ENCODE results near the gene KIF13A.
"Not testable (repeated sequence)": the region's sequence is repeated elsewhere in the genome, so short reads cannot be mapped to it uniquely, and the experiment has no call there.

The KIF13A gene

GRCh38 chr6:17785094-17785787, 202.2 kb downstream of the KIF13A start:
- DNase-seq (ENCODE audit: low spot score), result no peak

GRCh38 chr6:17780061-17780460, 207.4 kb downstream of the KIF13A start:
- DNase-seq (ENCODE audit: low spot score), result no peak

- no peak for DNase-seq (ENCODE audit: low spot score)
Measured at GRCh38 chr6:17771609-17772008, 215.8 kb downstream of the KIF13A start.

- no peak for DNase-seq (ENCODE audit: low spot score)
Measured at GRCh38 chr6:17768881-17769280, 218.6 kb downstream of the KIF13A start.

GRCh38 chr6:17768388-17768787, 219.0 kb downstream of the KIF13A start:
- DNase-seq (ENCODE audit: low spot score), result no peak

- DNase-seq (ENCODE audit: low spot score), result no peak
Measured at GRCh38 chr6:17762651-17763050, 224.8 kb downstream of the KIF13A start.

GRCh38 chr6:17758119-17758518, 229.3 kb downstream of the KIF13A start:
- no peak for DNase-seq (ENCODE audit: low spot score)

- DNase-seq (ENCODE audit: low spot score), result no peak
Measured at GRCh38 chr6:17754254-17754653, 233.2 kb downstream of the KIF13A start.

GRCh38 chr6:17745324-17745723, 242.1 kb downstream of the KIF13A start:
- not testable (repeated sequence) for DNase-seq (ENCODE audit: low spot score)

GRCh38 chr6:17744757-17745308, 242.6 kb downstream of the KIF13A start:
- not testable (repeated sequence) for DNase-seq (ENCODE audit: low spot score)

- DNase-seq (ENCODE audit: low spot score), result no peak
Measured at GRCh38 chr6:17744019-17744756, 243.2 kb downstream of the KIF13A start.

- no peak for DNase-seq (ENCODE audit: low spot score)
Measured at GRCh38 chr6:17741507-17741906, 245.9 kb downstream of the KIF13A start.

GRCh38 chr6:17740559-17741220, 246.7 kb downstream of the KIF13A start:
- DNase-seq (ENCODE audit: low spot score), result no peak

GRCh38 chr6:17737704-17738252, 249.7 kb downstream of the KIF13A start:
- no peak for DNase-seq (ENCODE audit: low spot score)

GRCh38 chr6:17735311-17735710, 252.1 kb downstream of the KIF13A start:
- DNase-seq (ENCODE audit: low spot score), result not testable (repeated sequence)

- no peak for DNase-seq (ENCODE audit: low spot score)
Measured at GRCh38 chr6:17730078-17730704, 257.2 kb downstream of the KIF13A start.

GRCh38 chr6:17729223-17730077, 258.0 kb downstream of the KIF13A start:
- no peak for DNase-seq (ENCODE audit: low spot score)

- DNase-seq (ENCODE audit: low spot score), result no peak
Measured at GRCh38 chr6:17728551-17729222, 258.7 kb downstream of the KIF13A start.

GRCh38 chr6:17725083-17725482, 262.4 kb downstream of the KIF13A start:
- DNase-seq (ENCODE audit: low spot score), result no peak

- no peak for DNase-seq (ENCODE audit: low spot score)
Measured at GRCh38 chr6:17724341-17724740, 263.1 kb downstream of the KIF13A start.
